H1 (cell line): ENCODE data around the gene CES4A.

Source experiments
- EGR1 ChIP-seq: IDR thresholded peaks from 2 replicates; pipeline ENCODE4 v1.6.1; 2011; ENCODE audit warnings: low read depth, low read length, borderline replicate concordance
- EP300 ChIP-seq, 2 experiments: IDR thresholded peaks; 1 replicate in 1 of 2; 2 replicates in 1 of 2; pipeline ENCODE4 v1.6.1; 2011 to 2012; ENCODE audit warnings: low read depth in 2 of 2, low read length in 2 of 2, mild to moderate bottlenecking in 2 of 2, borderline replicate concordance in 1 of 2, inconsistent platforms in 1 of 2, moderate library complexity in 1 of 2
- POLR2A ChIP-seq, 2 experiments: IDR thresholded peaks; 1 replicate in 1 of 2; 2 replicates in 1 of 2; pipeline ENCODE4 v1.6.1; 2011; ENCODE audit warnings: low read depth in 2 of 2, low read length in 2 of 2, mild to moderate bottlenecking in 2 of 2; ENCODE audit errors: control extremely low read depth in 1 of 2
- RAD21 ChIP-seq, 2 experiments: IDR thresholded peaks in 1 of 2; conservative IDR thresholded peaks in 1 of 2; 2 replicates each; pipeline ENCODE4 v1.6.1; 2011; ENCODE audit warnings: low read depth in 2 of 2, low read length in 2 of 2, improper control_type of control experiment in 1 of 2, inconsistent platforms in 1 of 2, mild to moderate bottlenecking in 1 of 2, moderate library complexity in 1 of 2
- SRF ChIP-seq: IDR thresholded peaks from 2 replicates; pipeline ENCODE4 v1.6.1; 2011; ENCODE audit warnings: mild to moderate bottlenecking, low read depth, low read length, moderate library complexity
- TAF7 ChIP-seq: optimal IDR thresholded peaks from 2 replicates; pipeline ENCODE3; 2011; ENCODE audit warnings: low read depth, mild to moderate bottlenecking, inconsistent platforms, low read length, moderate library complexity, borderline replicate concordance
- TBP ChIP-seq: IDR thresholded peaks from 2 replicates; pipeline ENCODE4 v1.6.1; 2011; ENCODE audit warnings: low read depth, low read length, improper control_type of control experiment
- TCF12 ChIP-seq: IDR thresholded peaks from 2 replicates; pipeline ENCODE4 v1.6.1; 2011; ENCODE audit warnings: low read depth, mild to moderate bottlenecking, low read length
- TF ChIP-seq, protein P1 (sequence below), 3 experiments: IDR thresholded peaks; 1 replicate in 2 of 3; 2 replicates in 1 of 3; pipeline versions ENCODE4 v1.5.1 to v1.6.1; 2011; ENCODE audit warnings: low read length in 3 of 3, mild to moderate bottlenecking in 3 of 3, inconsistent platforms in 2 of 3, low read depth in 1 of 3, moderate library complexity in 1 of 3; ENCODE audit not compliant: insufficient read depth in 1 of 3; ENCODE audit errors: control extremely low read depth in 1 of 3
- TF ChIP-seq, protein P2 (sequence below): IDR thresholded peaks from 2 replicates; pipeline ENCODE4 v1.6.1; 2011; ENCODE audit warnings: low read length, improper control_type of control experiment

DNA sequence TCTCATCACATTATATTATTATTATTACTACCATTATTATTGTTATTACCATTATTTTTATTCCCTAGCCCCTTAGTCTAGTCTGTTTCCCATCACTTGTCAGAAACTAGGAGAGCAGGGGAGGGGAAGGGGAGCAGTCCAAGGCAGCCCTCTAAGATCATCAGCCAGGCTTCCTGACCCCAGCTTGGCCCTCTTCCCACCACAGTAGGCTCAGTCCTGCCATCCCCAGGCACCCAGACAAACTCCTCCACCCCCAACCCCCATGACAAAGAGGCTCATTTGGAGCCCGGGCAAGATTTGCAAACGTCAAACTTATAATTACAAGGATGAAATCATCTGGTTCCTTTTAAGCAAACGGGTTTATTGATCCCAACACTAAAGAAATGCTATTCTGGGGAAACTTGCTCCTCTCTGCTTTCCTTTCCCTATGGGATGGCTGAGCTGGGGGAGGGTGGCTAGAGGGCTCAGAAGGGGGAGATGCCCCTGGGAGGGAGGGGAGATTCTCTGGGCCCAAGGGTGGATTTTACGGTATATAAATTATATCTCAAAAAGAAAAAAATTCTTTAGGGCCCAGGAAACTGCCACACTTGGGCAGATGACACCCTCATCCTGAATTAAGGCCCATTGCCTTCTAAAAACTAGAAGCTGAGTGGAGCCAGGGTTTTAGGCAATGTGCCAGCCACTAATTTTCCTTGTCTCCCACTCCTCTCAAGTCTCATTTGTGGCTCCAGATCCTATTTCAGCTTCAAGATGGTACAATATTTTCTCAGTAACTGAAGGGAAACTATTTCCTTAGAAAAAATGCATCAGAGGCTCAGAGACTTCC, 36.2 kb downstream of the CES4A start:
- no peak for TF ChIP-seq POLR2A (IDR thresholded peaks at IDR 0.05; ENCODE audit: control extremely low read depth in 1 of 2, low read depth in 2 of 2, low read length in 2 of 2)
- TF ChIP-seq, protein P1, sequence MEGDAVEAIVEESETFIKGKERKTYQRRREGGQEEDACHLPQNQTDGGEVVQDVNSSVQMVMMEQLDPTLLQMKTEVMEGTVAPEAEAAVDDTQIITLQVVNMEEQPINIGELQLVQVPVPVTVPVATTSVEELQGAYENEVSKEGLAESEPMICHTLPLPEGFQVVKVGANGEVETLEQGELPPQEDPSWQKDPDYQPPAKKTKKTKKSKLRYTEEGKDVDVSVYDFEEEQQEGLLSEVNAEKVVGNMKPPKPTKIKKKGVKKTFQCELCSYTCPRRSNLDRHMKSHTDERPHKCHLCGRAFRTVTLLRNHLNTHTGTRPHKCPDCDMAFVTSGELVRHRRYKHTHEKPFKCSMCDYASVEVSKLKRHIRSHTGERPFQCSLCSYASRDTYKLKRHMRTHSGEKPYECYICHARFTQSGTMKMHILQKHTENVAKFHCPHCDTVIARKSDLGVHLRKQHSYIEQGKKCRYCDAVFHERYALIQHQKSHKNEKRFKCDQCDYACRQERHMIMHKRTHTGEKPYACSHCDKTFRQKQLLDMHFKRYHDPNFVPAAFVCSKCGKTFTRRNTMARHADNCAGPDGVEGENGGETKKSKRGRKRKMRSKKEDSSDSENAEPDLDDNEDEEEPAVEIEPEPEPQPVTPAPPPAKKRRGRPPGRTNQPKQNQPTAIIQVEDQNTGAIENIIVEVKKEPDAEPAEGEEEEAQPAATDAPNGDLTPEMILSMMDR (IDR thresholded peaks at IDR 0.05; ENCODE audit: control extremely low read depth in 1 of 3, insufficient read depth in 1 of 3, low read depth in 1 of 3, low read length in 3 of 3) = no peak
- TF ChIP-seq EGR1 = no peak
- no peak for TF ChIP-seq SRF
- no peak for TF ChIP-seq RAD21 (IDR thresholded peaks at IDR 0.05 in 1 of 2, conservative IDR thresholded peaks at IDR 0.05 in 1 of 2; ENCODE audit: low read depth in 2 of 2, low read length in 2 of 2)
- TF ChIP-seq TAF7 = no peak
- TF ChIP-seq, protein P2, sequence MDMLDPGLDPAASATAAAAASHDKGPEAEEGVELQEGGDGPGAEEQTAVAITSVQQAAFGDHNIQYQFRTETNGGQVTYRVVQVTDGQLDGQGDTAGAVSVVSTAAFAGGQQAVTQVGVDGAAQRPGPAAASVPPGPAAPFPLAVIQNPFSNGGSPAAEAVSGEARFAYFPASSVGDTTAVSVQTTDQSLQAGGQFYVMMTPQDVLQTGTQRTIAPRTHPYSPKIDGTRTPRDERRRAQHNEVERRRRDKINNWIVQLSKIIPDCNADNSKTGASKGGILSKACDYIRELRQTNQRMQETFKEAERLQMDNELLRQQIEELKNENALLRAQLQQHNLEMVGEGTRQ = no peak
- no peak for TF ChIP-seq EP300 (IDR thresholded peaks at IDR 0.05; ENCODE audit: borderline replicate concordance in 1 of 2, low read depth in 2 of 2, low read length in 2 of 2)
- TF ChIP-seq TCF12 = no peak
- no peak for TF ChIP-seq TBP
